HG03575 (cell line): ENCODE measurements around the gene SCRN2.

ENCODE experiments used
- ATAC-seq: cut with Tn5 transposase; IDR thresholded peaks from one replicate; pipeline ENCODE4 v1.9.1; 2021; ENCODE audit not compliant: unreplicated experiment, insufficient number of reproducible peaks, low FRiP score; ENCODE audit errors: extremely low read depth

The SCRN2 gene

GRCh38 chr17:47789611-47790561, 51.2 kb downstream of the SCRN2 start:
- no peak for ATAC-seq
